ENCODE results near the gene RNF181.

DNA sequence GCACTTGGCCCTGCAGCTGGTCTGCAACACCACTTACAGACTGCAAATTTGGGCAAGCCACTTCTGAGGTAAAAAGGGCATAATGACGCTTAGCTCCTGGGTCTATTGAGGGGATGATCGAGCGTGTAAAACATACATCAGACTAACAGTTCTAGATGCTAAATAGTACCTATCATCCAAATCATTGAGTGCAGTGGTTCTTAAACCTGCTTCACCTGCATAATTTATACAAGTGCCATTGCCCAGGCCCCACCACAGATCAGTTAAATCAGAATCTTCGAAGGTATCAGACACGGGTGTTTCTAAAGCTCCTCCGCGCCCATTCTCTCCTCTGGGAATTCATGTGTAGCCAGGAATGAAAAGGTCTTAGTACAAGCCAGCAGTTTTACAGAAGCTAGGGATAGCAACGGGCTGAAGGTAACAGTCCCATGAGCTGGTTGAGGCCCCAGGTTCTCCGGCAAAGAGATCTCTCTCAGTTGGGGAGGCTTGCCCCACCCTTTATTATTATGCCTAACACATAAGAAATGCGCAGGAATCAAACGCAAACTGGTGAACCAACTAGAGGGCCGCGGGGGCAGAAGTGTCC is 737 bp upstream of the RNF181 start:
- TF ChIP-seq POLR2A (IDR thresholded peaks at IDR 0.05) (no peak), EP300 (IDR thresholded peaks at IDR 0.05; ENCODE audit: low read depth) (no peak)
- TF ChIP-seq, protein P1, sequence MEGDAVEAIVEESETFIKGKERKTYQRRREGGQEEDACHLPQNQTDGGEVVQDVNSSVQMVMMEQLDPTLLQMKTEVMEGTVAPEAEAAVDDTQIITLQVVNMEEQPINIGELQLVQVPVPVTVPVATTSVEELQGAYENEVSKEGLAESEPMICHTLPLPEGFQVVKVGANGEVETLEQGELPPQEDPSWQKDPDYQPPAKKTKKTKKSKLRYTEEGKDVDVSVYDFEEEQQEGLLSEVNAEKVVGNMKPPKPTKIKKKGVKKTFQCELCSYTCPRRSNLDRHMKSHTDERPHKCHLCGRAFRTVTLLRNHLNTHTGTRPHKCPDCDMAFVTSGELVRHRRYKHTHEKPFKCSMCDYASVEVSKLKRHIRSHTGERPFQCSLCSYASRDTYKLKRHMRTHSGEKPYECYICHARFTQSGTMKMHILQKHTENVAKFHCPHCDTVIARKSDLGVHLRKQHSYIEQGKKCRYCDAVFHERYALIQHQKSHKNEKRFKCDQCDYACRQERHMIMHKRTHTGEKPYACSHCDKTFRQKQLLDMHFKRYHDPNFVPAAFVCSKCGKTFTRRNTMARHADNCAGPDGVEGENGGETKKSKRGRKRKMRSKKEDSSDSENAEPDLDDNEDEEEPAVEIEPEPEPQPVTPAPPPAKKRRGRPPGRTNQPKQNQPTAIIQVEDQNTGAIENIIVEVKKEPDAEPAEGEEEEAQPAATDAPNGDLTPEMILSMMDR (IDR thresholded peaks at IDR 0.05): no peak

Data from transverse colon (tissue), 3 donors.